Stimulated activated memory B cell treated with anti-CD40 and anti-IgM and Interleukin-4, amounts not matched to agents 10 μg/mL and 1 μg/mL and 100 μg/mL, for 72 hours (primary cell): Measurements from ENCODE around the gene MKI67.

Experiments used
- ATAC-seq: fragments of 150-1000 bp; cut with Tn5 transposase; 2 replicates; pipeline ENCODE4 v1.10.0; 2021
- H3K27ac Mint-ChIP-seq: one replicate; pipeline ENCODE4 v1.8.0; 2022; ENCODE audit warnings: mild to moderate bottlenecking, mixed read lengths
- H3K27me3 Mint-ChIP-seq: one replicate; pipeline ENCODE4 v1.8.0; 2022; ENCODE audit warnings: mixed read lengths
- H3K36me3 Mint-ChIP-seq: one replicate; pipeline ENCODE4 v1.8.0; 2022; ENCODE audit warnings: mixed read lengths
- H3K4me1 Mint-ChIP-seq: one replicate; pipeline ENCODE4 v1.8.0; 2022; ENCODE audit warnings: mixed read lengths
- H3K4me3 Mint-ChIP-seq: one replicate; pipeline ENCODE4 v1.8.0; 2022; ENCODE audit warnings: mild to moderate bottlenecking, moderate library complexity, mixed read lengths
- H3K9me3 Mint-ChIP-seq: one replicate; pipeline ENCODE4 v1.8.0; 2022; ENCODE audit warnings: mixed read lengths

The MKI67 gene

DNA sequence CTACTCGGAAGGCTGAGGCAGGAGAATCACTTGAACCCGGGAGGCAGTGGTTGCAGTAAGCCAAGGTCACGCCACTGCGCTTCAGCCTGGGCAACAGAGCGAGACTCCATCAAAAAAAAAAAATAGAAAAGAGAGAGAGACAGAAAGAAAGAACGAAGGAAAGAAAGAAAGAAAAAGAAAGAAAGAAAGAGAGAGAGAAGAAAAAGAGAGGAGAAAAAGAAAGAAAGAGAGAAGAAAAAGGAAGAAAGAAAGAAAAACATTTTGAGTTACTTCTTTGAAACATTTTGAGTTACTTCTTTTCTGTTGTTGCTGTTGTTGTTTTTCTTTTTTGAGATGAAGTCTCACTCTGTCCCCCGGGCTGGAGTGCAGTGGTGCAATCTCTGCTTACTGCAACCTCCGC lies 2.4 kb upstream of the MKI67 start:
- H3K4me3 Mint-ChIP-seq, result no peak overlapping the region
- peaks cover 22% of the 10 kb centered on the region for H3K4me1 Mint-ChIP-seq
- no peak overlapping the region for H3K27ac Mint-ChIP-seq
- H3K36me3 Mint-ChIP-seq, result no peaks in the 10 kb centered on the region
- ATAC-seq, result no peak
- no peaks in the 10 kb centered on the region for H3K9me3 Mint-ChIP-seq
- H3K27me3 Mint-ChIP-seq, result peaks cover 23% of the 10 kb centered on the region

DNA sequence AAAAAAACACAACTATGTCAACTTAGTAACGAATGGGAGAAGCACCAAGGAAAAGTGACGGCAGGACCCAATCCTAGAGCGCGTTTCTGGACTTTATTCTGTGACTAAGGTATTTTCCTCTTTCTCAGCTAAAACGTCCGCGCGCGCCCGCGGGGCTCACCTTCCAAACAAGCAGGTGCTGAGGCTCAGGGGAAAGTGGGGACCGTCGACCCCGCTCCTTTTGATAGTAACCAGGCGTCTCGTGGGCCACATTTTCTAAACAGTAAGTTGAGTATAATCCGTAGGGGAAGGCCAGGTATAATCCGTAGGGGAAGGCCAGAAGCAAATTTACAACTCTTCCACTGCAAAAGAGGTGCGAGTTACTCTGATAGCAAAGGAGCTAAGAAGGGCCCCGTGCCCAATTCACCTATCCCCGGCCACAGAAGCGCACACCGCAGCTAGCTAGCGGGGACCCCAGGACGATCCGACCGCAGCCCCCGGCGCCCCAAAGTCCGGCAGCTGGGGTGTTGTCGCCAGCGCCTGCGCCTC lies 743 bp downstream of the MKI67 start:
- peaks cover 25% of the 10 kb centered on the region for H3K27me3 Mint-ChIP-seq
- no peaks in the 10 kb centered on the region for H3K36me3 Mint-ChIP-seq
- no peaks in the 10 kb centered on the region for H3K9me3 Mint-ChIP-seq
- peak overlapping the region; percentile 91 for H3K4me3 Mint-ChIP-seq
- H3K4me1 Mint-ChIP-seq, result peaks cover 22% of the 10 kb centered on the region
- peak overlapping the region; percentile 63 for H3K27ac Mint-ChIP-seq
- ATAC-seq, result no peak

DNA sequence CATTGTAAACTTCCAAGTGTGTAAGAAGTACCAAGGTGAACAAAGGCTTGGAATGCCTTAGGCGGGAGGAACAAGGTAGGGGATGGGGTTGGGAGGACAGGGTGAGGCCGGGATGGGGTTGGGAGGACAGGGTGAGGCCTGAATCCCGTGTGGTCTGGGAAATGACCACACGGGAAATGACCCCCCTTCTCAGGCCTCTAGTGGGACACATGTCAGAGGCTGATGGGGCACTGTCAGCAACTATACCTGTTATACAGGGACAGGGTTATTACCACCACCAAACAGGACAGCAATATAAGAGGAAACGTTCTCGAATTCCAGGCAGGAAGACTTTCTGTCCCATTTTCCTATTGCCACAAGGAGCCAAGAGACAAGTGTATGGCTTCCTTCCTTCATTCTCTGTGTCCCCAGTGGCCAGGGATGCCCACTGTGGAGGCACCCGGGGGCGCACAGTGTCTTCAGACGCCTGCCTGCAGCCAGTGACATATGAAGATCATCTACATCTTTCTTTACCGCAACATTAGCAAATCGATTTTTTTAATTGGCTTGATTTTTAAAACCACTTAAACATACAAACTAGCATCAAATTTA lies 1.3 kb downstream of the MKI67 start:
- no peak for ATAC-seq
- Mint-ChIP-seq H3K9me3 (no peaks in the 10 kb centered on the region), H3K36me3 (no peaks in the 10 kb centered on the region), H3K27me3 (peaks cover 25% of the 10 kb centered on the region), H3K4me1 (peaks cover 22% of the 10 kb centered on the region), H3K4me3 (peak overlapping the region; percentile 91), H3K27ac (peak overlapping the region; percentile 63)

DNA sequence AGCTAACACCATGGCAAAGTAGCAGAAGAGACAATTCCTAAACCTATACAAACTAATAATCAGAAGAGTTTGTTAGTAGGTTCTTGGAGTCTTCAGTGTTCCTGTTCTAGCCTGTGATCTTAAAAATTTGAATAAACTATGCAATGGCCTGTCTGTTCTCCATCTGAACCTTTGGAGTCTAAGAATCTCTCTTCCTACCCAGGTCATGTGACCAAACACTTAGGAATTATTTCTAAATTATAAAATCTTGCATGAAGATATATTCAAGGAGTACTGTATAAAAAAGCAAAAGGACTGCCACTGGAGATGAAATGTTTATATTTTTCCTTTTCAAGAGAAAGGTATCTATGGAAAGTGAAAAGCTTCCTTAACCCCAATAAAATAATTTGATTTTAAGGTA lies 2.4 kb downstream of the MKI67 start:
- H3K27me3 Mint-ChIP-seq, result peaks cover 25% of the 10 kb centered on the region
- no peak overlapping the region for H3K4me3 Mint-ChIP-seq
- peaks cover 22% of the 10 kb centered on the region for H3K4me1 Mint-ChIP-seq
- ATAC-seq, result no peak
- no peaks in the 10 kb centered on the region for H3K9me3 Mint-ChIP-seq
- no peak overlapping the region for H3K27ac Mint-ChIP-seq
- no peaks in the 10 kb centered on the region for H3K36me3 Mint-ChIP-seq

DNA sequence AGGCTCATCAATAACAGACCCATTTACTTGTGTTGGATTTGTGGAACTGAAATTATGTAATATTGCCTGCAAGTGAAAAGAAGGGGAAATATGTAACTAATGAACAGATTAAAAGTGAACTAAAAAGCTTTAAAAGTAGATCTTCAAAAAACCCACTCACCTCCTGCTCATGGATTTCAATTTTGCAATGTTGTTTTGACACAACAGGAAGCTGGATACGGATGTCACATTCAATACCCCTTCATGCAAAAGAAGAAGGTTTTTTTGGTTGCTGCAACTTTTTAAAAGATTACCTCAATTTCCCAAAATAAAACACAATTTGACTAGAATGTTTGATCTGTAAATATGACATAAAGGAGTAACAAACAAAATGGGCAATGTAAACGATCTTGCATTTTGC lies 3.3 kb downstream of the MKI67 start:
- peaks cover 25% of the 10 kb centered on the region for H3K27me3 Mint-ChIP-seq
- H3K4me3 Mint-ChIP-seq, result no peak overlapping the region
- H3K4me1 Mint-ChIP-seq, result peaks cover 22% of the 10 kb centered on the region
- no peak overlapping the region for H3K27ac Mint-ChIP-seq
- no peak for ATAC-seq
- H3K9me3 Mint-ChIP-seq, result no peaks in the 10 kb centered on the region
- no peaks in the 10 kb centered on the region for H3K36me3 Mint-ChIP-seq

DNA sequence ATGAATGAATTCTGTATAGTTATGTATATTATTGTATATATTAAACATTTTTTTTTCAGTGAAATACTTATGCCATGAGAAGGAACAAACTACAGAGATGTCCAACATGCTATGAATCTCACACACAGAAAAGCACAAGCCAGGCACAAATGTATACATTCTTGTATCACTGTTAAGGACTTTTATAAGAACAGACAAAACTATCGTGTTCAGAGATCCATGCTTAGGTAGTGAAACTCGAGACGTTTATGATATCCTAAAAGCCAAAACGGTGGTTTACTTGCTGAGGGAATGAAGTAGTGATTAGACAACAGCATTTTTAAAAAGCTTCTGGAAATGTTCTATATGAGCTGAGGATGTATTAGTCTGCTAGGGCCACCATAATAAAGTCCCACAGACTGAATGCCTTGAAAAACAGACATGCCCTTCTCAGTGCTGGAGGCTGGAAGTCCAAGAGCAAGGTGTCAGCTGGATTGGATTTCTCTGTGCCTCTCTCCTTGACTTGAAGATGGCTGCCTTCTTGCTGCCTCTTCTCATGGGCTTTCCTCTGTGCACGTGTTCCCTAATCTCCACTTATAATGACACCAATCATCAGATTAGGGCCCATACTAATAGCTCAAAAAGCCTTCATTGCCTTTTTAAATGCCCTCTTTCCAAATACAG lies 4.3 kb downstream of the MKI67 start:
- ATAC-seq, result no peak
- peaks cover 17% of the 10 kb centered on the region for H3K4me1 Mint-ChIP-seq
- no peaks in the 10 kb centered on the region for H3K9me3 Mint-ChIP-seq
- H3K36me3 Mint-ChIP-seq, result no peaks in the 10 kb centered on the region
- no peak overlapping the region for H3K27ac Mint-ChIP-seq
- H3K27me3 Mint-ChIP-seq, result peaks cover 25% of the 10 kb centered on the region
- H3K4me3 Mint-ChIP-seq, result no peak overlapping the region

DNA sequence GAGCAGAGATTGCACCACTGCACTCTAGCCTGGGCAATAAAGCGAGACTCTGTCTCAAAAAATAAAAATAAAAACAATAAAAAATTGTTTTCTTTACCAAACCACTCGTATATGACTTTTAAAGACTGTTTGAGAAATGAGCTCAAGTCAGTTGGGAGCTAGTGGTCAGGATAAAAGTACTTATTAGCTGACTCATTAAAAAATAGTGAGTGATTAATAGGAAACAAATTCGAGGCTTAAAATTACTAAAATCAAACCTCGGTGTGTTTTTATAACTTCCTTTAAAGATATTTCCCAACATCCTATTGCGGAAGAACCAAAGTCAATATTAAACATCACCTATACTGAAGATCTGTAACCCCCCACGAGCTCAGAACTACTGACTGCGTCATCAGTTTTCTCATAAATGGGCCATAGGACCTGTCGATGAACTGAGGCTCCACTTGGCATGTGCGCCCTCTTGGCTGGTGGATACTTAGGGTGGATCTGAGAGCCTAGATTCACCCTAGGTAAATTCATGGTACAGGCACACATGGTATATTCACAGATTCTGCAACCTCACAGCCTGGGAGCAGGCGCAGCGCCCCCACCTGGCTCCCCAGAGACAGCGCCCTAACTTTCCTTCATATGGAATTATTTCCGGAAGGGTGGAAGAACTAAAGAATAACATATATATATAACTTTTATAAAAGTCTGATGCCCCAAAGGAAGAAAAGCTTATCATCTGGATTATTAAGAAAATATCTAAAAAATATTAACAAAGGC lies 9.2 kb downstream of the MKI67 start:
- no peak overlapping the region for H3K4me3 Mint-ChIP-seq
- no peaks in the 10 kb centered on the region for H3K36me3 Mint-ChIP-seq
- H3K27ac Mint-ChIP-seq, result no peak overlapping the region
- H3K27me3 Mint-ChIP-seq, result no peaks in the 10 kb centered on the region
- ATAC-seq, result no peak
- H3K4me1 Mint-ChIP-seq, result no peaks in the 10 kb centered on the region
- no peaks in the 10 kb centered on the region for H3K9me3 Mint-ChIP-seq

DNA sequence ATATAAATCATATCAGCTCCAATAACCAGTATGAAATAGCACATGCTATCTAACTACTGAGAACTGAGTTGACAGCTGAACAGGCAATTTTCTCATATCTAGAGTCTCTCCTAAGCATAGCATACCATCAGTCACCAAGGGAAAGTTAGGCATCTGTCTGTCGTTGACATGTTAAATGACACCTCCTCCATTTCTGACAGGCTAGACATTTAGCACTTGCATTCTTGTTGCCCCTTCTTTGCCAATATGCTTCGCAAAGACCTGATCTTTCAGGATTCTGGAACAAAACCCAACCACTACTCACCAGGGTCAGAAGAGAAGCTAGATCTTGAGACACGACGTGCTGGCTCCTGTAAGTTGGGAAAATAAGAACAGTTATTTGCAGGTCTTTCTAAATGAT lies 10.0 kb downstream of the MKI67 start:
- Mint-ChIP-seq H3K4me1 (no peaks in the 10 kb centered on the region), H3K27ac (no peak overlapping the region), H3K27me3 (no peaks in the 10 kb centered on the region), H3K9me3 (no peaks in the 10 kb centered on the region), H3K4me3 (no peak overlapping the region), H3K36me3 (no peaks in the 10 kb centered on the region)
- no peak for ATAC-seq

DNA sequence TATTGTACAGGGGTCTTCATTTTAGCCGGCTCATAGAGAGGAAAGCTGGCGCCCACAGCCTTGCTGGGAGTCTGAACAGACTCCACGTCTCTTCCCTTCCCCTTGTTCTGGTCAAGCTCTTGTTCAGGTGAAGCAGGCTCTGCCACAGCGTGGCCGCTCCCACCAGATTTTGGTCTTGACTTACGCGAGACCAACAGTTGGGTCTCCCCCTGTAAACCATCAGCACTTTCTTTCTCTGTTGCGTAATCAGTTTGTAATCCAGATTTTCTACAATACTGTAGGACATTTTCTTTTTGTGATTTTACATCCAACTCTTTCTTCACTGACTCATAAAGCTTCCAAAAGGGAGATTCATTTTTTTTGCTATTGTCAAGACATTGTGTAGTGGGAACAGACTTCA lies 10.9 kb downstream of the MKI67 start:
- no peaks in the 10 kb centered on the region for H3K27me3 Mint-ChIP-seq
- no peak overlapping the region for H3K27ac Mint-ChIP-seq
- no peak overlapping the region for H3K4me3 Mint-ChIP-seq
- H3K36me3 Mint-ChIP-seq, result no peaks in the 10 kb centered on the region
- H3K4me1 Mint-ChIP-seq, result no peaks in the 10 kb centered on the region
- no peak for ATAC-seq
- H3K9me3 Mint-ChIP-seq, result no peaks in the 10 kb centered on the region

DNA sequence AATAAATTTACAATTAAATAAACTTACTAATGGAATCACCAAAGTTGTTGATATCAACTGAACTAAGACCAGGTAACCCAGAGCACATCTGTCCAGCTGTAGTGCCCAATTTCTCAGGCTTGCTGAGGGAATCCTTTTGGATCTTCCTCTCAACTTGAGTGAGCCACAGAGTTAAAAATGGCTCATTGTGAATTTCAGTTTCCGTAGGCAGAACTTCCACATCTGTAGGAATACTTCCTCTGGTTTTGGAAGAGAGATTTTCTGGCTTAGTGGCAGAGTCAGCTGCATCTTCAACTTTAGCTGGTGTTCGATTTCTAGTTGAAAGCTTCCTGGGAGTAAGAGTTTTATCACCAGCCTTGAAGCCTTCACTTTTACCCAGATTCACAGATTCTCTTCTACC lies 11.3 kb downstream of the MKI67 start:
- Mint-ChIP-seq H3K27me3 (no peaks in the 10 kb centered on the region), H3K4me3 (no peak overlapping the region), H3K36me3 (no peaks in the 10 kb centered on the region), H3K4me1 (no peaks in the 10 kb centered on the region), H3K9me3 (no peaks in the 10 kb centered on the region), H3K27ac (no peak overlapping the region)
- ATAC-seq, result no peak

DNA sequence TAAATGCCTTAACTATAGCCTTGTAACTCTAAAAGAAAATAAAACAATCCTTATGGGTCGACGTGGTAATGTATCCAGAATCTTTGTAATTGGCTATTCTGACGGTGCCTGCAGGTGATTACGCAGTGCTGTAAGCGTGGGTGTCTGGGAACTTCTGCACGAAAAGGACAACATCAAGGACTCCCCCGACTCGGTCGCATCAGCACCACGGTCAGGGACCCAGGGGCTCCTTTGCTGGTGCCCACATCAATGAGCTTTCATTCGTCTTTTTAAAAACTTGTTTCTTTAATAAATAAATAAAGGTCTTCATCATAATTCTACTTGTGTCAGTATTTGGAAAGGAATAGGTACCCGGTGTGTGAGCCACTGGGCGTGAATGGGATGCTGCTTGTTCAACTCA lies 13.2 kb downstream of the MKI67 start:
- H3K4me3 Mint-ChIP-seq, result no peak overlapping the region
- H3K27me3 Mint-ChIP-seq, result no peaks in the 10 kb centered on the region
- ATAC-seq, result no peak
- H3K36me3 Mint-ChIP-seq, result no peaks in the 10 kb centered on the region
- no peaks in the 10 kb centered on the region for H3K9me3 Mint-ChIP-seq
- no peaks in the 10 kb centered on the region for H3K4me1 Mint-ChIP-seq
- H3K27ac Mint-ChIP-seq, result no peak overlapping the region

DNA sequence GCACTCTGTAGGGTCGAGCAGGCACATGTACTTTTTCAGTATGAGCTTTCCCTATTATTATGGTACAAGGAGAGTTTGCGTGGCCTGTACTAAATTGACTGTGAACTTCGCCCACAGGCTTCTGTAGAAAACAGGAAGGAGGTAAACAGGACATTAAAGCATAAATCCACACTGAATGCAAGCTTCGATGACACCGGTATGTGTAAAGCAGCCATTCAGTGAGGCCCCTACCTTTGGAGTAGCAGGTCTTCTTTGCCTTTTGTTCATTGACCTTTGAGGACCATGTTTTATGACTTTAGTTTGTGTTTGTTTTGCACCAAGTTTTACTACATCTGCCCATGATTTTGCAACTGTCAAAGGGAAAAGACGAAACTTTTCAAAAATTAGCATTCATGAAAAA lies 14.5 kb downstream of the MKI67 start:
- H3K4me1 Mint-ChIP-seq, result no peaks in the 10 kb centered on the region
- no peak overlapping the region for H3K4me3 Mint-ChIP-seq
- no peak for ATAC-seq
- no peaks in the 10 kb centered on the region for H3K36me3 Mint-ChIP-seq
- no peaks in the 10 kb centered on the region for H3K9me3 Mint-ChIP-seq
- H3K27ac Mint-ChIP-seq, result no peak overlapping the region
- no peaks in the 10 kb centered on the region for H3K27me3 Mint-ChIP-seq

DNA sequence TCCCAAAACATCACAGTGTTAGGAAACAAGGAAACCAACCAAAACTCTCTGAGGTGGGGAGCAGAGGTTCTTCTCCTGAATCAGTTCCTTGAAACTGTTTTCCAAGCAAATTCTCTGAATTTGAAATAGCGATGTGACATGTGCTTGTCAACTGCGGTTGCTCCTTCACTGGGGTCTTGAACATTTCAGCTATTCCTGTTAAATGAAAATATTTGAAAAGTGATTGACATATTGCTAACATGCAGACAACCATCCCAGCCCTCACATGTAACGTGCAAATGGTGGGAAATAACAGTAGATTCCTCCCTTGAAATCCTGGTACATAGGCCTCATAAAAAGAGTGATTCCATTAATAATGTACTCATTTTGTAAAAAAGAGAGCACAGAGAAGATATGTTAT lies 15.9 kb downstream of the MKI67 start:
- ATAC-seq, result no peak
- no peak overlapping the region for H3K27ac Mint-ChIP-seq
- H3K36me3 Mint-ChIP-seq, result no peaks in the 10 kb centered on the region
- H3K4me3 Mint-ChIP-seq, result no peak overlapping the region
- H3K27me3 Mint-ChIP-seq, result no peaks in the 10 kb centered on the region
- H3K9me3 Mint-ChIP-seq, result no peaks in the 10 kb centered on the region
- no peaks in the 10 kb centered on the region for H3K4me1 Mint-ChIP-seq

DNA sequence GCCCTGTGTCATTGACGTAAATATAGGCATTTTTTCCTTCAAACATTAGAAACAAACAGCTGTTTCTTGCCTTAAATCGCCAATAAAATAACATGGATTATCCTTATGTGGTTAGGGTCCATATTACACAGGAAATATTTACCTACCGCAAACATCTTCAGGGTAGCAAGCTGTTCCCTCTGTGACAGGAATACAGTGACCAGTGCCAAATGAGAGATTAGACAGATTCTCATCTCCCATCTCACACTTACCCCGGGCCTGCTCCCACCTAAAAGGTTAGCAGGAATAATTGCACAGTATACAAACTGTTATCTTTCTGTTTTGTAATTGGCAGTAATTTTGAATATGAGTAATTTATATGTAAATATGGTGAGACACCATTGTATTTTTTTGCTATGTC lies 16.5 kb downstream of the MKI67 start:
- Mint-ChIP-seq H3K27me3 (no peaks in the 10 kb centered on the region), H3K9me3 (no peaks in the 10 kb centered on the region), H3K4me1 (no peaks in the 10 kb centered on the region), H3K27ac (no peak overlapping the region), H3K4me3 (no peak overlapping the region), H3K36me3 (no peaks in the 10 kb centered on the region)
- ATAC-seq, result no peak

DNA sequence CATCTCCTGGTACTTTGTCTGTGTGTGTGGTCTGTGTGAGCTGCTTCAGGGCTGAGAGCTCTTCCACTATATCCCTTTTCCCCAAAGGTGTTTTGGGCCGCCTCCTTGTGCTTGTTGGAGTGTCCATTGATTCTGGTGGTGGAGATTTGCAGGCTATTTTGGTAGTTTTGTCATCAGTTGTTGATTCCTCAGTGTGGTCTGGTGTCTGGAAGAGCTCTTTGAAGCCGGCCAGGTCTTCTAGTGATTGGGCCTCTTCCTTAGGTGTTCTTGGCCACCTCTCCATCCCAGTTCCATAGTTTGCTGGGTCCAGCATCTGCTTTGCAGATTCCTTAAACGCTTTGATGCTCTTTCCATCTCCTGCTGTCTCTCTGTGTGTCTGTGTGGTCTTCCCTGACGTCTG lies 20.8 kb downstream of the MKI67 start:
- Mint-ChIP-seq H3K4me3 (no peak overlapping the region), H3K4me1 (no peaks in the 10 kb centered on the region), H3K27me3 (no peaks in the 10 kb centered on the region), H3K9me3 (no peaks in the 10 kb centered on the region), H3K27ac (no peak overlapping the region), H3K36me3 (no peaks in the 10 kb centered on the region)
- no peak for ATAC-seq

DNA sequence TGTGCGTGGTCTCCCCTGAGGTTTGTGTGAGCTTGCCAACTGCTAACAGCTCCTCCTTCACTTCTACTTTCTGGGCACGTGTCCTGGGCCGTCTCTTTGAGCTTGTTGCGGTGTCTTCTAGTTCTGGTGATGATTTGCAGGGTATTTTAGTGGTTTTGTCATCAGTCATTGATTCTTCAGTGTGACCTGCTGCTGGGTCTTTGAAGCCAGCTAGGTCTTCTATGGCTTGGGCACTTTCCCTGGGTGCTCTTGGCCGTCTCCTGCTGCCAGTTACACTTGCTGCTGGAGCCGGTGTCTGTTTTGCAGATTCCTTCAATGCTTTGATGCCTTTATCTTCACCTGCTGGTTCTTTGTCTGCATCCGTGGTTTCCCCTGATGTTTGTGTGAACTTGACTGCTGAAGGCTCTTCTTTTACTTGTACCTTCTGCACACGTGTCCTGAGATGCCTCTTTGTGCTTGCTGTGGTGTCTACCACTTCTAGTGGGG lies 23.0 kb downstream of the MKI67 start:
- Mint-ChIP-seq H3K27me3 (no peaks in the 10 kb centered on the region), H3K4me3 (no peak overlapping the region), H3K9me3 (no peaks in the 10 kb centered on the region), H3K36me3 (no peaks in the 10 kb centered on the region), H3K27ac (no peak overlapping the region), H3K4me1 (no peaks in the 10 kb centered on the region)
- ATAC-seq, result no peak
